GM10847 (cell line): Measurements from ENCODE around the gene WDR4.
A peak's percentile ranks its signal among the peaks of the same experiment; 100 is the strongest.

Source experiments
- POLR2A ChIP-seq: IDR thresholded peaks from 2 replicates; pipeline ENCODE4 v1.6.1; 2011; ENCODE audit not compliant: insufficient read length; ENCODE audit errors: extremely low read depth

Gene WDR4

GRCh38 chr21:42878993-42879787 is at the start of gene WDR4:
Gene WDR4 (minus strand): TSS chr21:42879539. CDS start chr21:42879495, 44 bp downstream.
- TF ChIP-seq POLR2A, result peak; percentile 97

- TF ChIP-seq POLR2A, result no peak
Measured at GRCh38 chr21:42925114-42925926, 46.0 kb upstream of the WDR4 start, which contains the start of gene ERVH48-1. Gene ERVH48-1 (minus strand): TSS chr21:42925630. CDS start chr21:42919006, 6,624 bp downstream.

- no peak for TF ChIP-seq POLR2A
Measured at GRCh38 chr21:42924433-42924751, 45.1 kb upstream of the WDR4 start.

GRCh38 chr21:42923553-42924432 is 44.5 kb upstream of the WDR4 start:
- TF ChIP-seq POLR2A, result no peak

GRCh38 chr21:42922918-42923317 is 43.6 kb upstream of the WDR4 start:
- no peak for TF ChIP-seq POLR2A

GRCh38 chr21:42921927-42922326 is 42.6 kb upstream of the WDR4 start:
- TF ChIP-seq POLR2A, result no peak

- TF ChIP-seq POLR2A, result no peak
Measured at GRCh38 chr21:42918291-42918690, 39.0 kb upstream of the WDR4 start.

GRCh38 chr21:42913476-42913875 is 34.1 kb upstream of the WDR4 start:
- TF ChIP-seq POLR2A, result no peak

GRCh38 chr21:42906233-42906632 is 26.9 kb upstream of the WDR4 start:
- no peak for TF ChIP-seq POLR2A

GRCh38 chr21:42905195-42905594 is 25.9 kb upstream of the WDR4 start:
- TF ChIP-seq POLR2A, result no peak

GRCh38 chr21:42903817-42904216 is 24.5 kb upstream of the WDR4 start:
- TF ChIP-seq POLR2A, result no peak

- TF ChIP-seq POLR2A, result no peak
Measured at GRCh38 chr21:42900446-42900845, 21.1 kb upstream of the WDR4 start.

- peak; percentile 85 for TF ChIP-seq POLR2A
Measured at GRCh38 chr21:42892931-42893755, 13.8 kb upstream of the WDR4 start, which contains the start of gene NDUFV3. Gene NDUFV3 (plus strand): TSS chr21:42893309. CDS start chr21:42893334, 25 bp downstream.

- TF ChIP-seq POLR2A, result no peak
Measured at GRCh38 chr21:42892582-42892930, 13.2 kb upstream of the WDR4 start.
